DOHH2 (cell line): Measurements from ENCODE around the gene ZNF593OS.

ENCODE experiments used
- H3F3A ChIP-seq: fragments of 200-600 bp; sonication (generic), shearing (Covaris generic); 2 replicates; pipeline ENCODE4 v1.6.0; 2016; ENCODE audit warnings: antibody characterized with exemption, mild to moderate bottlenecking; ENCODE audit not compliant: control insufficient read depth, insufficient read depth
- H3K27ac ChIP-seq: fragments of 200-600 bp; sonication (generic); 2 replicates; pipeline ENCODE4 v1.5.1; 2014; ENCODE audit warnings: low read depth, mild to moderate bottlenecking, low read length, moderate library complexity
- H3K27me3 ChIP-seq: fragments of 200-600 bp; sonication (generic); 2 replicates; pipeline ENCODE4 v1.6.1; 2014; ENCODE audit warnings: mild to moderate bottlenecking, low read length, mixed read lengths; ENCODE audit not compliant: control insufficient read depth
- H3K36me3 ChIP-seq: fragments of 200-600 bp; sonication (generic); 2 replicates; pipeline ENCODE4 v1.6.1; 2014; ENCODE audit warnings: mild to moderate bottlenecking, low read length, moderate library complexity, mixed read lengths; ENCODE audit not compliant: control insufficient read depth
- H3K4me1 ChIP-seq: fragments of 200-600 bp; sonication (generic); 2 replicates; pipeline ENCODE4 v1.6.1; 2014; ENCODE audit warnings: mild to moderate bottlenecking, low read length, mixed read lengths; ENCODE audit not compliant: control insufficient read depth
- H3K4me2 ChIP-seq: fragments of 200-600 bp; sonication (generic); 2 replicates; pipeline ENCODE4 v1.6.0; 2014; ENCODE audit warnings: mild to moderate bottlenecking, low read length, moderate library complexity
- H3K4me3 ChIP-seq: fragments of 200-600 bp; sonication (generic); 2 replicates; pipeline ENCODE4 v1.5.1; 2014; ENCODE audit warnings: mild to moderate bottlenecking, low read length, mixed read lengths
- H3K79me2 ChIP-seq: fragments of 200-600 bp; sonication (generic); 2 replicates; pipeline ENCODE4 v1.6.1; 2014; ENCODE audit warnings: mild to moderate bottlenecking, low read length, mixed read lengths; ENCODE audit not compliant: control insufficient read depth
- H3K9me2 ChIP-seq: fragments of 200-600 bp; sonication (generic); replicated peaks from 2 replicates; pipeline ENCODE4 v1.6.1; 2014; ENCODE audit warnings: mild to moderate bottlenecking, low read length, mixed read lengths; ENCODE audit not compliant: control insufficient read depth
- H3K9me3 ChIP-seq: fragments of 200-600 bp; sonication (generic); 2 replicates; pipeline ENCODE4 v1.6.1; 2014; ENCODE audit warnings: antibody characterized with exemption, low read length, mixed read lengths; ENCODE audit not compliant: control insufficient read depth, insufficient read depth
- H4K20me1 ChIP-seq: fragments of 200-600 bp; sonication (generic); 2 replicates; pipeline ENCODE4 v1.6.0; 2014; ENCODE audit warnings: low read depth, mild to moderate bottlenecking, antibody characterized with exemption, low read length, moderate library complexity; ENCODE audit not compliant: control insufficient read depth, insufficient read depth
- CTCF ChIP-seq: fragments of 200-600 bp; sonication (generic); IDR thresholded peaks from one replicate; pipeline ENCODE4 v1.5.1; 2014; ENCODE audit warnings: antibody characterized with exemption, mild to moderate bottlenecking, low read depth, low read length; ENCODE audit not compliant: poor library complexity, severe bottlenecking
- EZH2phosphoT487 ChIP-seq: fragments of 200-600 bp; sonication (generic); IDR thresholded peaks from 2 replicates; pipeline ENCODE4 v1.6.1; 2017; ENCODE audit warnings: borderline replicate concordance, mild to moderate bottlenecking, antibody characterized with exemption, low read length, moderate library complexity, mixed read lengths

ZNF593OS gene

DNA sequence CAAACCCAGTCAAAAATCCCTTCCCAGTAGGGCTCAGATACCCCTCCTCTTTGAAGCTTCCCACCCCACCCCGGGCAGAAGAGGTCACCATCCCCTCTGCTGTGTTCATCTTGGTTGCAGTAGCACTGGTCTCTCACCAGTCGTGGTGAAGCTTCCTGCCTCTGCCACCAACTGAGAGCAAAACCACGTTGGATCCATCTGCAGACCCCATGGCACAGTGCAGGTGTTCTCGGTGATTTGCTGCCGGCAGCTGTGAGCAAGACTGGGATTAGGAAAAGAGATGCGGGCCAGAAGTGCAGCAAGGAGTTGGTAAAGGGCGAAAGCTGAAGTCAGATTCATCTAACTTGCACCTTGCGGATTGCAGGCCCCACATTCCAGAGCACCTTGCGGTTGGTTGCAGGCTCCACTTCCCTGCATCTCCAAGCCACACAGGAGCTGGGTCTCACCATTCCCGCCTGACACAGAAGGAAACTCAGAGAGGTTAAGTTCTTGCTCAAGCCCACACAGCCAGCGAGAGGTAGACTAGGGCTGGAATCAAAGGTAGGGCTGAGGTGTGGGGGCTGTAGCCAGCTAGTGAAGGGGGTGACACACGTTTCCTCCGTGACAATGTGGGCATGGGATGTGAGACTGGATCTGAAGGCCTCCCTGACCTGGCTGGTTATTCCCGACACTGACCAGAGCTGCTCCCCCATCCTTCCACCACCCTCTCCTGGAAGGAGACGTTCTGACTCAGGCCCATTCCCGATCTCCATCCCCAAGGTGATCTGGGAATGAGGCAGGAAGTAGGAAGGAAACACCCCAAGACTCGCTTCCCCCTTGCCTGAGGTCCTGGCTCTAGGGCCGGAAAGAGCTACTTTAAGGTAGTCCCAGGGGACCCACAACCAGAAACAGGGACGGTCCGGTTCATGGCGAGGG lies 16.0 kb downstream of the ZNF593OS start:
- H3K9me2 ChIP-seq = no peaks in the 10 kb centered on the region

DNA sequence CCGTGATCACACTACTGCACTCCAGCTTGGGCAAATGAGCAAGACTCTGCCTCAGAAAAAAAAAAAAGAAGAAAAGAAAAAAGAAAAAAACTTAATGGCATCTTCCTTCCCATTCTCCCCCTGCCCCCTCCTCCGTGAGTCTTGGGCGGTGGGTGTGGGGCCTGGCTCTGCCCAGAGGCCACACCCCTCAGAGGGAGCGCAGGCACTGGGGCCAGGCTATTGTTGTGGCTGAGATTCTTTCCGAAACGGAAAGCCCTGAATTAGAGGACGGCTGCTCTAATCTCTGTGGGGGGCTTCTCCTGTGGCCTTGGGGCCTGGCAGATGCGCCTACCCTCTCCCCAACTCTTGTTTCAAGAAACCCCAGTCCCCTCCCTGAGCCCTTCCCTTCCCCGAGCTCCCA lies 16.9 kb downstream of the ZNF593OS start:
- Histone ChIP-seq H3K4me2 (no peak overlapping the region), H3K9me3 (no peaks in the 10 kb centered on the region), H3K27me3 (peaks cover 61% of the 10 kb centered on the region), H3K79me2 (no peaks in the 10 kb centered on the region), H3K4me1 (peaks cover 3% of the 10 kb centered on the region), H3K27ac (no peak overlapping the region), H4K20me1 (no peaks in the 10 kb centered on the region; the same call in 1 of the 2 replicates), H3K36me3 (no peaks in the 10 kb centered on the region), H3K9me2 (no peaks in the 10 kb centered on the region), H3F3A (no peaks in the 10 kb centered on the region), H3K4me3 (no peak overlapping the region)
- TF ChIP-seq EZH2phosphoT487 = no peak
- no peak for TF ChIP-seq CTCF

More for the DNA sequence above, 16.0 kb downstream of the ZNF593OS start:
- Histone ChIP-seq H3K9me3 (no peaks in the 10 kb centered on the region), H3K4me1 (peaks cover 4% of the 10 kb centered on the region), H3K4me3 (no peak overlapping the region), H3K4me2 (no peak overlapping the region), H3F3A (no peaks in the 10 kb centered on the region), H3K79me2 (no peaks in the 10 kb centered on the region), H3K27me3 (peaks cover 56% of the 10 kb centered on the region), H4K20me1 (no peaks in the 10 kb centered on the region), H3K36me3 (no peaks in the 10 kb centered on the region), H3K27ac (no peak overlapping the region)
- TF ChIP-seq EZH2phosphoT487 (no peak), CTCF (no peak)

DNA sequence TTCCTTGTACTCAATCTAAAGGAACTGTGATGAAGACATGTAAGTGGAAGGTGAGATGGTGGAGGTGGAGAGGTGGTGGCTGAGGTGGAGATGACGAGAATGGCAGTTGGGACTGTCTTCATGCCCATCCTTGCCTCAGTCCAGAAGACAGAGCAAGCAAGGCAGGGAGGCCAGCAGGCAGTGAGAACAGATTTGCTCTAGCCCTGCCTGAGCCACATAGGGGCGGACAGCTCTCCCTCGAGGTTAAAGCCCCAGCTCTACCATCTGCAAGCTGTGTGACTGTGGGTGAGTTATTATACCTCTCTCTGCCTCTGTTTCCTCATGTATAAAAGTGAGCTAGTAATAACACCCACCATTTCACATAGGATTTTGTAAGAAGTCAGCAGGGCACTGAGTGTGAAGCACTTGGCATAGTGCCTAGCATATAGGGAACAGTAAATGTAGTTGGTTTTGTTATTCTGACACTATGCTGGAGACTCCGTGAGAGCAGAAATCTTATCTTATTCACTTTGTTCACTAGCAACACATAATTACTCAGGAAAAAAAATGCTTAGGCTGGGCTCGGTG lies 17.6 kb downstream of the ZNF593OS start:
- no peaks in the 10 kb centered on the region for H3K79me2 ChIP-seq

More for the DNA sequence above, 17.6 kb downstream of the ZNF593OS start:
- H3K4me2 ChIP-seq = no peak overlapping the region
- H3K36me3 ChIP-seq = no peaks in the 10 kb centered on the region
- no peaks in the 10 kb centered on the region for H3K9me3 ChIP-seq
- H4K20me1 ChIP-seq = no peaks in the 10 kb centered on the region; the same call in 1 of the 2 replicates
- H3F3A ChIP-seq = no peaks in the 10 kb centered on the region
- no peaks in the 10 kb centered on the region for H3K4me1 ChIP-seq
- no peak overlapping the region for H3K27ac ChIP-seq
- peaks cover 60% of the 10 kb centered on the region for H3K27me3 ChIP-seq
- TF ChIP-seq EZH2phosphoT487 (no peak), CTCF (no peak)
- no peaks in the 10 kb centered on the region for H3K9me2 ChIP-seq
- H3K4me3 ChIP-seq = no peak overlapping the region
